ENCODE measurements around the gene ZGRF1.
"Not testable (repeated sequence)": the region's sequence is repeated elsewhere in the genome, so short reads cannot be mapped to it uniquely, and the experiment has no call there.

ZGRF1 gene

DNA sequence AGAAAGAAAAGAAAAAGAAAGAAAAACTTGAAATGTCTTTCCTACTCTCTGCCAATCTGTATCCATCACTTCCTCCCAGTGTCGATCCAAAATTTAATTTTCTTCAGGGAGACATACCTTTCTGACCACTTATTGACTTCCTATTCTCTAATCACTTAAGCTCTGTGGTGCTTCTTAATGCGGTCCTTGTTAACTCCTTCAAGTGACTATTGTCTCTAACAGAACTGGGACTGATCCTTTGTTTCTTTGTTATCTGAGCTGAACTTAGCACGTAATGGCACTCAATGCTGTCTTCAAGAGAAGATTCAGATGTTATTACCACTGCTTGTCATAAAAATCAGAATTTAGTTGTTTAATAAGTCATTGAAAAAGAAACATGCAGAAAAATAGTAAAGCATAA is 31.4 kb upstream of the ZGRF1 start:
- TF ChIP-seq, protein P1, sequence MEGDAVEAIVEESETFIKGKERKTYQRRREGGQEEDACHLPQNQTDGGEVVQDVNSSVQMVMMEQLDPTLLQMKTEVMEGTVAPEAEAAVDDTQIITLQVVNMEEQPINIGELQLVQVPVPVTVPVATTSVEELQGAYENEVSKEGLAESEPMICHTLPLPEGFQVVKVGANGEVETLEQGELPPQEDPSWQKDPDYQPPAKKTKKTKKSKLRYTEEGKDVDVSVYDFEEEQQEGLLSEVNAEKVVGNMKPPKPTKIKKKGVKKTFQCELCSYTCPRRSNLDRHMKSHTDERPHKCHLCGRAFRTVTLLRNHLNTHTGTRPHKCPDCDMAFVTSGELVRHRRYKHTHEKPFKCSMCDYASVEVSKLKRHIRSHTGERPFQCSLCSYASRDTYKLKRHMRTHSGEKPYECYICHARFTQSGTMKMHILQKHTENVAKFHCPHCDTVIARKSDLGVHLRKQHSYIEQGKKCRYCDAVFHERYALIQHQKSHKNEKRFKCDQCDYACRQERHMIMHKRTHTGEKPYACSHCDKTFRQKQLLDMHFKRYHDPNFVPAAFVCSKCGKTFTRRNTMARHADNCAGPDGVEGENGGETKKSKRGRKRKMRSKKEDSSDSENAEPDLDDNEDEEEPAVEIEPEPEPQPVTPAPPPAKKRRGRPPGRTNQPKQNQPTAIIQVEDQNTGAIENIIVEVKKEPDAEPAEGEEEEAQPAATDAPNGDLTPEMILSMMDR (conservative IDR thresholded peaks at IDR 0.05) = no peak
- no peak overlapping the region for H3K27ac ChIP-seq

DNA sequence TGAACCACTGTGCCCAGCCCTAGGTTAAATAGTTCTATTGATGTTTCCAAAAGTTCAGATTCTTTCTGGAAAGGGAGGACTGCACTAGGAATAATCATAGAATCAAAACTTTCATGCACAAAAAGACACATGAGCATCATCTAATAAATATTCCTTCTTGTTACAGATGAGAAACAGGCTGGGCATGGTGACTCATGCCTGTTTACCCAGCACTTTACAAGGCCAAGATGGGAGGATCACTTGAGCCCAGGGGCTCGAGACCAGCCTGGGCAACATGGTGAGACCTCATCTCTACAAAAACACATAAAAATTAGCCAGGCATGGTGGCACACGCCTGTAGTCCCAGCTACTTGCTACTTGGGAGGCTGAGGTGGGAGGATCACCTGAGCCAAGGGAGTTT is 27.9 kb upstream of the ZGRF1 start:
- no peak overlapping the region for H3K27ac ChIP-seq
- TF ChIP-seq, protein P1 (conservative IDR thresholded peaks at IDR 0.05) = no peak

DNA sequence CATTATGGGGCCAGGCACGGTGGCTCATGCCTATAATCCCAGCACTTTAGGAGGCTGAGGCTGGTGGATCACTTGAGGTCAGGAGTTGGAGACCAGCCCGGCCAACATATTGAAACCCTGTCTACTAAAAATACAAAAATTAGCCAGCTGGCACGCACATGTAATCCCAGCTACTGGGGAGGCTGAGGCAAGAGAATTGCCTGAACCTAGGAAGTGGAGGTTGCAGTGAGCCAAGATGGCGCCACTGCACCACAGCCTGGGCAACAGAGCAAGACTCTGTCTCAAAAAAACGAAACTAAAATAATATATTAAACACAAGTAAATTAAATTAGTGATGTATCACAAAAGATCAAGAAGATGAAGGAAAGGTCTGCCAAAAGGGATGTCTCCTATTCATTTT is 19.4 kb upstream of the ZGRF1 start:
- H3K27ac ChIP-seq = not testable (repeated sequence)

DNA sequence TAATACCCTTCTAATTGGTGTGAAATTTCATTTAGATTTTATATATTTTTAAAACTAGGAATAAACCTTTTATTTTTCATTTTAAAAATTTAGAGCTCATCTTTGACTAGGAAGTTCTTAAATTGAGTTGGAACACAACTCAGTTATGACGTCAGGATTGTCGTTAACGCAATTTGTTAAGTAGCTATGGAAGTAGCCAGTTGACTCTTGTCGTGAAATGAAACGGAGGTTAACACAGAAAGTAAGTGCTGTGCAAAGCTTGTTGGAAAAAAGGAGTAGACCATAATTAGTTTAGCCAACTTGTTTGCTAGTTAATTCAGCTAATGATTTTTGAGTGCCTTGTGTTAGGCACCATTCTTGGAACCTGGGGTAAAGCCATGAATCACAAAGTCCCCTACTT is 18.6 kb upstream of the ZGRF1 start:
- H3K27ac ChIP-seq = no peak overlapping the region
- TF ChIP-seq, protein P1 (conservative IDR thresholded peaks at IDR 0.05) = no peak

DNA sequence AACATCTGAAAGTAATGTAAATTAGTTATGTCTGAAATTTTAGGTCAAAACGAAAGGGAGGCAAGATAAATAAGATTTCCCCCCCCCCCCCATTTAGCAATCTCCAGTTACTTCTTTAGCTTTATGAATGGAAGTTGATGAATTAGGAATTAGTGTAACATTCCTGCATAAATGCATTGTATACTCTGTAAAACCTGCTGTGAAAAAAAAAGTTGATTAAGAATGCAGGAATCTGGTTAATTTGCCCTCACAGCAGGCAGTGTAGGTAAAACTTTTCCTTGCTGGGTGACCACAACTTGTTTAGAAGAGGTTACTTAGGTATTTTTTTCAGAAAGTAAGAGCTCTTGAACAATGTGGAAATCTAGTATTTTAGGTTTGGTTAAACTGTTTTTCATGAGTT is 15.5 kb upstream of the ZGRF1 start:
- H3K27ac ChIP-seq = no peak overlapping the region
- TF ChIP-seq, protein P1 (conservative IDR thresholded peaks at IDR 0.05) = no peak

DNA sequence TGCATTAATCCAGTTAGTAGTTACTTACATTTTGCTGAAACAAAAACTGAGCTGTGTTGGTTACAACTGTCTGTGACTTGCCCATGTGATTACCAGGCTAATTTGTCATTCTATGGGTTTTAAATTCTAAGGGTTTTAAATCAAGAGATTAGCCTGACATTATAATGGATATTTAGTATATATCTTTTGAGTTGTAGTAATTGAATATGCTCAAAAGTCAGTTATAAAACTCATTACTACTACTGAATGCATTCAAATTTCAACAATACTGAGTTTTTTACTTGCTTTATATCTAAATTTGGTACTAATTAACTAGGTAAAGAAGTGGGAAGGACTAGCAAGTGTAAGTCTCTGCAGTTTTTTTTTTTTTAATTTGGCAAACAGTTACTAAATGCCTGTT is 14.9 kb upstream of the ZGRF1 start:
- no peak overlapping the region for H3K27ac ChIP-seq
- TF ChIP-seq, protein P1 (conservative IDR thresholded peaks at IDR 0.05) = no peak

DNA sequence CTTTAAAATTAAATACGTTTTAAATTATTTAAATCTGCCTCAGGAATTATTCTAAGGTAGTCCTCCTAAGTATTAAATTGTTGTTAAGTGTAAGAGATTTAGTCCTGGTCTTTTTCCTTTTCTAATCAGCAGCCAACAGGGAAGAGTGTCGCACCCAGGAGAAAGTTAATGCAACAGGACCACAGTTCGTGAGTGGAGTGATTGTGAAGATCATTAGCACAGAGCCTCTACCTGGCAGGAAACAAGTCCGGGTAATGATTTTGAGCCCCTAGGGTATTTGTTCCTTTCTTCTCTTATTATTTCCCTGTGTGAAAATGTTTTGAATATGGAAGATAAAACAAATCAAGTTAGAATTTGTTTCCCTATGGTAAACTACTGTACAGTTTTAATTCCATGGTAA is 13.6 kb upstream of the ZGRF1 start:
- TF ChIP-seq, protein P1 (conservative IDR thresholded peaks at IDR 0.05) = no peak
- no peak overlapping the region for H3K27ac ChIP-seq

DNA sequence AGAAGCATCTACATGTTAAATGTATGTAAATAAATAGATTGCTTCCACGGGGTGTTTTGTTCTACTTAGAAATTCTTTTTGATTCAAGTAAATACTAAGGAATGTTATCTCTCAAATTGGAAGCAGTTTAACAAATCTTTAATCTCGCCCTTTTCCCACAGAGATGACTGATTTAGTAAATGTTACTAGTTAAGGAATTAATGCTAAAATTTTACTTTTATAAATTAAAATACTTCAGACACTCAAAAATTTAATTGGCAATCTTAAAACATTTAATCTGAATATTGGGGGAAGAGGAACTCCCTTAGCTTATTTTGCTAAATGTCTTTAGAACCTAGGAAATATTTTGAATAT is 12.3 kb upstream of the ZGRF1 start:
- TF ChIP-seq, protein P1 (conservative IDR thresholded peaks at IDR 0.05) = no peak
- H3K27ac ChIP-seq = no peak overlapping the region

Measured in VCaP (cell line).